HepG2 (cell line): Measurements from ENCODE around the gene KLF6. TPM values are rescaled to one million over a fixed set of nuclear protein-coding genes. Genes with fewer than 3 reads are reported as not detected.

Source experiments
- EEA1 ChIP-seq: sonication (generic); formaldehyde crosslinking; IDR thresholded peaks from 2 replicates; pipeline ENCODE4 v1.5.1; 2020; ENCODE audit warnings: mild to moderate bottlenecking, missing genetic modification reagents, borderline replicate concordance
- HINFP ChIP-seq: sonication (generic); formaldehyde crosslinking; IDR thresholded peaks from 2 replicates; pipeline ENCODE4 v1.4.0; 2020; ENCODE audit warnings: low read depth, mild to moderate bottlenecking, missing genetic modification reagents
- IKZF1 ChIP-seq: fragments of 450-650 bp; IDR thresholded peaks from 2 replicates; pipeline ENCODE4 v1.7.1; 2016
- KLF16 ChIP-seq, 2 experiments: sonication (generic) in 1 of 2; formaldehyde crosslinking in 1 of 2; IDR thresholded peaks; 2 replicates each; pipeline versions ENCODE4 v1.6.1 to v1.8.0; 2016 to 2023; ENCODE audit warnings: missing genetic modification reagents in 2 of 2, missing compliant biosample characterization in 1 of 2
- MLLT10 ChIP-seq: sonication (generic); formaldehyde crosslinking; IDR thresholded peaks from 2 replicates; pipeline ENCODE4 v1.4.0; 2020; ENCODE audit warnings: missing genetic modification reagents
- RARA ChIP-seq: IDR thresholded peaks from 2 replicates; pipeline ENCODE4 v1.6.1; 2016; ENCODE audit warnings: missing genetic modification reagents, missing compliant biosample characterization
- RFX1 ChIP-seq: fragments of 450-650 bp; IDR thresholded peaks from 2 replicates; pipeline ENCODE4 v1.6.1; 2017
- RFXANK ChIP-seq: IDR thresholded peaks from 2 replicates; pipeline ENCODE4 v1.6.1; 2016
- SALL2 ChIP-seq: sonication (generic); formaldehyde crosslinking; IDR thresholded peaks from 2 replicates; pipeline ENCODE4 v1.8.1; 2023; ENCODE audit warnings: mild to moderate bottlenecking, missing genetic modification reagents, inconsistent platforms
- SATB2 ChIP-seq: sonication (generic); formaldehyde crosslinking; IDR thresholded peaks from 2 replicates; pipeline ENCODE4 v1.5.0; 2020; ENCODE audit warnings: missing genetic modification reagents
- TOE1 ChIP-seq: sonication (generic); formaldehyde crosslinking; IDR thresholded peaks from 2 replicates; pipeline ENCODE4 v1.4.0; 2020; ENCODE audit warnings: mild to moderate bottlenecking, missing genetic modification reagents
- ZBTB33 ChIP-seq: sonication (generic); formaldehyde crosslinking; IDR thresholded peaks from 2 replicates; pipeline ENCODE4 v1.4.0; 2020; ENCODE audit warnings: missing genetic modification reagents
- ZFP1 ChIP-seq: IDR thresholded peaks from 2 replicates; pipeline ENCODE4 v1.6.1; 2016
- ZFP36L2 ChIP-seq: sonication (generic); formaldehyde crosslinking; IDR thresholded peaks from 2 replicates; pipeline ENCODE4 v1.4.0; 2020; ENCODE audit warnings: missing genetic modification reagents
- ZKSCAN5 ChIP-seq: sonication (generic); formaldehyde crosslinking; IDR thresholded peaks from 2 replicates; pipeline ENCODE4 v1.5.1; 2020; ENCODE audit warnings: mild to moderate bottlenecking, missing genetic modification reagents
- ZNF225 ChIP-seq: sonication (generic); formaldehyde crosslinking; IDR thresholded peaks from 2 replicates; pipeline ENCODE4 v1.4.0; 2020; ENCODE audit warnings: mild to moderate bottlenecking, missing genetic modification reagents
- ZNF263 ChIP-seq: sonication (generic); formaldehyde crosslinking; IDR thresholded peaks from 2 replicates; pipeline ENCODE4 v1.4.0; 2020; ENCODE audit warnings: missing genetic modification reagents
- ZNF382 ChIP-seq: sonication (generic); formaldehyde crosslinking; IDR thresholded peaks from 2 replicates; pipeline ENCODE4 v1.5.0; 2020; ENCODE audit warnings: missing genetic modification reagents, mild to moderate bottlenecking, borderline replicate concordance
- ZNF629 ChIP-seq: sonication (generic); formaldehyde crosslinking; conservative IDR thresholded peaks from 2 replicates; pipeline ENCODE4 v1.5.0; 2020; ENCODE audit warnings: missing genetic modification reagents
- ZNF773 ChIP-seq: sonication (generic); formaldehyde crosslinking; IDR thresholded peaks from 2 replicates; pipeline ENCODE4 v1.4.0; 2020; ENCODE audit warnings: missing genetic modification reagents, borderline replicate concordance
- polyA plus RNA-seq, 8 experiments: library from polyadenylated mRNA; depleted of rRNA in 3 of 8; stranded (reverse) in 7 of 8; unstranded in 1 of 8; fragments of >200 nt; fragmentation: Illumina TruSeq in 4 of 8; extraction: Trizol in 4 of 8; gene quantifications; 2 replicates each; pipeline versions ENCODE4 v1.2.1 to v1.2.3, GENCODE V29; 2011 to 2016; ENCODE audit warnings: low read depth in 4 of 8, missing spikeins in 1 of 8, mixed read lengths in 1 of 8; ENCODE audit not compliant: insufficient read depth in 1 of 8
- total RNA-seq, 5 experiments: library from RNA; depleted of rRNA; stranded (reverse); fragments of >200 nt; fragmentation: Illumina TruSeq; extraction: Trizol; gene quantifications; 2 replicates each; pipeline ENCODE4 v1.2.3, GENCODE V29; 2016; ENCODE audit warnings: low read depth in 1 of 5
- TF ChIP-seq, protein P1 (sequence below): sonication (generic); formaldehyde crosslinking; IDR thresholded peaks from 2 replicates; pipeline ENCODE4 v1.4.0; 2020; ENCODE audit warnings: mild to moderate bottlenecking, missing genetic modification reagents
- TF ChIP-seq, protein P2 (sequence below), 2 experiments: sonication (generic) in 1 of 2; formaldehyde crosslinking in 1 of 2; IDR thresholded peaks; 2 replicates each; pipeline versions ENCODE4 v1.6.1 to v1.9.0; 2014 to 2022; ENCODE audit warnings: antibody characterized with exemption in 1 of 2, borderline replicate concordance in 1 of 2, inconsistent platforms in 1 of 2, low read depth in 1 of 2, missing genetic modification reagents in 1 of 2

KLF6 gene
- total and polyA plus RNA-seq, 2 of the 13 experiments (the other 11 are each of a cell fraction or from before 2014, with no cell fraction given) = 27.0 to 71.9 TPM

- peak; percentile 66 for TF ChIP-seq RARA (CRISPR knock-in tag)
- TF ChIP-seq, protein P1, sequence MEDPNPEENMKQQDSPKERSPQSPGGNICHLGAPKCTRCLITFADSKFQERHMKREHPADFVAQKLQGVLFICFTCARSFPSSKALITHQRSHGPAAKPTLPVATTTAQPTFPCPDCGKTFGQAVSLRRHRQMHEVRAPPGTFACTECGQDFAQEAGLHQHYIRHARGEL (CRISPR knock-in tag) = no peak
- no peak for TF ChIP-seq EEA1 (CRISPR knock-in tag)
- TF ChIP-seq IKZF1 = no peak
- TF ChIP-seq RFX1 = no peak
- no peak for TF ChIP-seq ZNF263 (CRISPR knock-in tag)
- no peak for TF ChIP-seq ZFP36L2 (CRISPR knock-in tag)
- TF ChIP-seq MLLT10 = no peak
- no peak for TF ChIP-seq HINFP (CRISPR knock-in tag)
- no peak for TF ChIP-seq ZBTB33 (CRISPR knock-in tag)
- no peak for TF ChIP-seq ZNF382 (CRISPR knock-in tag)
- 0 out of 2 replicates have a peak, but pooled peaks have one; percentile 45 for TF ChIP-seq RFXANK (CRISPR knock-in tag)
- TF ChIP-seq SALL2 (CRISPR knock-in tag) = no peak
- TF ChIP-seq TOE1 (CRISPR knock-in tag) = no peak
- peak in 1 of 2 experiments; percentile 59; a peak in 1 of 4 replicates for TF ChIP-seq KLF16 (CRISPR knock-in tag; IDR thresholded peaks at IDR 0.05)
- TF ChIP-seq, protein P2, sequence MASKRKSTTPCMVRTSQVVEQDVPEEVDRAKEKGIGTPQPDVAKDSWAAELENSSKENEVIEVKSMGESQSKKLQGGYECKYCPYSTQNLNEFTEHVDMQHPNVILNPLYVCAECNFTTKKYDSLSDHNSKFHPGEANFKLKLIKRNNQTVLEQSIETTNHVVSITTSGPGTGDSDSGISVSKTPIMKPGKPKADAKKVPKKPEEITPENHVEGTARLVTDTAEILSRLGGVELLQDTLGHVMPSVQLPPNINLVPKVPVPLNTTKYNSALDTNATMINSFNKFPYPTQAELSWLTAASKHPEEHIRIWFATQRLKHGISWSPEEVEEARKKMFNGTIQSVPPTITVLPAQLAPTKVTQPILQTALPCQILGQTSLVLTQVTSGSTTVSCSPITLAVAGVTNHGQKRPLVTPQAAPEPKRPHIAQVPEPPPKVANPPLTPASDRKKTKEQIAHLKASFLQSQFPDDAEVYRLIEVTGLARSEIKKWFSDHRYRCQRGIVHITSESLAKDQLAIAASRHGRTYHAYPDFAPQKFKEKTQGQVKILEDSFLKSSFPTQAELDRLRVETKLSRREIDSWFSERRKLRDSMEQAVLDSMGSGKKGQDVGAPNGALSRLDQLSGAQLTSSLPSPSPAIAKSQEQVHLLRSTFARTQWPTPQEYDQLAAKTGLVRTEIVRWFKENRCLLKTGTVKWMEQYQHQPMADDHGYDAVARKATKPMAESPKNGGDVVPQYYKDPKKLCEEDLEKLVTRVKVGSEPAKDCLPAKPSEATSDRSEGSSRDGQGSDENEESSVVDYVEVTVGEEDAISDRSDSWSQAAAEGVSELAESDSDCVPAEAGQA (IDR thresholded peaks at IDR 0.05; ENCODE audit: low read depth) = no peak
- TF ChIP-seq, protein P2 (CRISPR knock-in tag; IDR thresholded peaks at IDR 0.05; ENCODE audit: borderline replicate concordance) = no peak
- TF ChIP-seq ZKSCAN5 (CRISPR knock-in tag) = no peak
- TF ChIP-seq ZFP1 = 0 out of 2 replicates have a peak, but pooled peaks have one; percentile 45
- 0 out of 2 replicates have a peak, but pooled peaks have one; percentile 7 for TF ChIP-seq ZNF629 (CRISPR knock-in tag)
- no peak; the same call in 1 of the 2 replicates for TF ChIP-seq SATB2 (CRISPR knock-in tag)
- TF ChIP-seq ZNF225 (CRISPR knock-in tag) = no peak
- no peak for TF ChIP-seq ZNF773
These were observed 44.7 kb downstream of the KLF6 start (continued) for GRCh38 chr10:3740157-3740871.
